Esophagus (tissue), 2 donors: ENCODE data around the gene MILR1. TPM values are rescaled to one million over a fixed set of nuclear protein-coding genes. Genes with fewer than 3 reads are reported as not detected.
"Not testable (repeated sequence)": the region's sequence is repeated elsewhere in the genome, so short reads cannot be mapped to it uniquely, and the experiment has no call there.

Source experiments
- H3K27ac ChIP-seq, 2 donors: one replicate each; pipeline ENCODE4 v1.5.1; 2013; ENCODE audit warnings: low read depth in 2 of 2, mild to moderate bottlenecking in 2 of 2, inconsistent platforms in 1 of 2, low read length in 1 of 2, moderate library complexity in 1 of 2
- H3K27me3 ChIP-seq, 2 donors: one replicate each; pipeline ENCODE4 v1.6.1; 2013; ENCODE audit warnings: low read length in 2 of 2, control low read depth in 1 of 2, mild to moderate bottlenecking in 1 of 2; ENCODE audit not compliant: insufficient read depth in 2 of 2, control insufficient read depth in 1 of 2
- H3K36me3 ChIP-seq, 2 donors: one replicate each; pipeline ENCODE4 v1.6.1; 2013; ENCODE audit warnings: low read length in 1 of 2; ENCODE audit not compliant: control insufficient read depth in 2 of 2, insufficient read depth in 2 of 2
- H3K4me1 ChIP-seq, 2 donors: one replicate each; pipeline ENCODE4 v1.6.1; 2013; ENCODE audit warnings: low read length in 1 of 2; ENCODE audit not compliant: control insufficient read depth in 2 of 2, insufficient read depth in 2 of 2
- H3K4me3 ChIP-seq, 2 donors: one replicate each; pipeline ENCODE4 v1.5.1; 2013; ENCODE audit warnings: low read length in 2 of 2, mild to moderate bottlenecking in 2 of 2, low read depth in 1 of 2, moderate library complexity in 1 of 2
- H3K9me3 ChIP-seq, 2 donors: one replicate each; pipeline ENCODE4 v1.6.1; 2013; ENCODE audit warnings: mild to moderate bottlenecking in 2 of 2, low read depth in 1 of 2, low read length in 1 of 2, moderate library complexity in 1 of 2; ENCODE audit not compliant: control insufficient read depth in 2 of 2, insufficient read depth in 1 of 2
- WGBS, 2 donors: extraction: QIAGEN DNeasy Blood & Tissue Kit; methylation state at CpG; one replicate each; pipeline ENCODE4 v1.1.7; 2013; 5-methylcytosine and 5-hydroxymethylcytosine counted together
- polyA plus RNA-seq, 2 donors: library from polyadenylated mRNA; stranded (reverse); fragments of 200-250 nt; gene quantifications; one replicate each; pipeline ENCODE4 v1.2.3, GENCODE V29; 2013
- donor health status: healthy with polysubstance abuse.
- donor health status: Bipolar disorder and iron deficiency.

Gene MILR1
- polyA plus RNA-seq, 2 donors = 0.51 to 0.79 TPM

DNA sequence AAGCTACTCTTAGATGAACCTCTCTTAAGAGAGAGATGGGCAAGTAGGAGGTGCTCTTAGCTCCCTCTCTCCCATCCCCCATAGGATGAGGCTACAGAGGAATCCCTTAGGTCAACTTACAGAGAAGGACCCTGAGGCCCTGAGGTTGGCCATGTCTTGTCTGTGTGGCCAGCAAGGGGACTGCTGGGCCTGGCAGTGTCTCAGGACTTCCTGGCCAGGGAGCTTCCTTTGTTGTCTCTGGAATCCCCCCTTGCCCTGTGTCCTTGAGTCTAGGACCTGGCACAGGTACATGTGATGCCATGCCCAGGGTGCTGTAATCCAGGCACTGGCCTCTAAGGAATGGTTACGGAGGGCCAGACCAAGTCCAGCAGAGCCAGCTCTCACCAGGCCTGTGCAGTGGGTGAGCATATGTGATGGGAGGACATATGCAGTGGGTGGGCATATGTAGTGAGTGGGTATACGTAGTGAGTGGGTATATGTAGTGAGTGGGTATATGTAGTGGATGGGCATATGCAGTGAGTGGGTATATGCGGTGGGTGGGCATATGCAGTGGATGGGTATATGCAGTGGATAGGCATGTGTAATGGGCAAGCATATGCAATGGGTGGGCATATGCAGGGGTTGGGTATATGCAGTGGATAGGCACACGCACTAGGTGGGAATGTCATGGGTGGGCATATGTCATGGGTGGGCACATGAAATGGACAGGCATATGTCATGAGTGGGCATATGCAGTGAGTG, 38.0 kb upstream of the MILR1 start:
- Histone ChIP-seq H3K36me3 (no peaks in the 10 kb centered on the region), H3K27me3 (no peaks in the 10 kb centered on the region), H3K4me1 (peaks cover 0 to 3% of the 10 kb centered on the region in 2 donors), H3K27ac (no peak overlapping the region), H3K4me3 (no peak overlapping the region), H3K9me3 (no peaks in the 10 kb centered on the region)
- 96% methylated on average over 4 of the region's 4 CpGs for WGBS, 2 donors

GRCh38 chr17:64411999-64412771, 36.7 kb upstream of the MILR1 start:
- H3K9me3 ChIP-seq = no peaks in the 10 kb centered on the region
- H3K36me3 ChIP-seq = no peaks in the 10 kb centered on the region

DNA sequence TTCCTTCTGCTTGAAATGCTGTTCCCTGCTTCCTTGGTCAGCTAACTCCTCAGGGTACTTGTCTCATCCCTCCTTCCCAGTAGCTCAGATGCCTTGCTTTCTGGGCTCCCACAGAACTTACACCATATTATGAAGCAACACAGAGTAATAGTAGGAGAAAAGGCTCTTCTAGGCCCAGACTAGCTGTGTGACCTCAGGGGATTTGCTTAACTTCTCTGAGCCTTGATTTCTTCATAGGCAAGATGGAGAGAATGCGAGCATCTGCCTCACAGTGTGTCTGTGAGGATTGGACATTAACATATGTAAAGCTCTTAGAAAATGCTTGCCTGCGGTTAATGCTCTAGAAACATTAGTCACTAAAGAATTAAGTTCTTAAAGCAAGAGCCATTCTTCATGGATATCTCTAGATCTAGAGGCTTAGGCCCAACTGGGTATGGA, 36.0 kb upstream of the MILR1 start:
- H3K27me3 ChIP-seq = no peaks in the 10 kb centered on the region
- peaks cover 0 to 3% of the 10 kb centered on the region in 2 donors for H3K4me1 ChIP-seq
- WGBS, 2 donors = 88 to 89% methylated on average over 2 of the region's 2 CpGs
- no peak overlapping the region for H3K4me3 ChIP-seq
- no peaks in the 10 kb centered on the region for H3K36me3 ChIP-seq
- no peaks in the 10 kb centered on the region for H3K9me3 ChIP-seq
- no peak overlapping the region for H3K27ac ChIP-seq

More at GRCh38 chr17:64411999-64412771, 36.7 kb upstream of the MILR1 start:
- peak overlapping the region; percentile 14 to 33 for H3K27ac ChIP-seq
- H3K4me1 ChIP-seq = peaks cover 0 to 3% of the 10 kb centered on the region in 2 donors
- no peak overlapping the region for H3K4me3 ChIP-seq
- WGBS, 2 donors = 44 to 52% methylated on average over 24 of the region's 24 CpGs
- no peaks in the 10 kb centered on the region for H3K27me3 ChIP-seq

GRCh38 chr17:64413513-64413912, 35.4 kb upstream of the MILR1 start:
- Histone ChIP-seq H3K4me1 (peaks cover 0 to 3% of the 10 kb centered on the region in 2 donors), H3K27me3 (no peaks in the 10 kb centered on the region), H3K9me3 (no peaks in the 10 kb centered on the region), H3K4me3 (no peak overlapping the region), H3K27ac (no peak overlapping the region), H3K36me3 (no peaks in the 10 kb centered on the region)
- WGBS, 2 donors = 67 to 69% methylated on average over 4 of the region's 4 CpGs

- Histone ChIP-seq H3K36me3 (no peaks in the 10 kb centered on the region), H3K27me3 (no peaks in the 10 kb centered on the region), H3K4me3 (no peak overlapping the region), H3K4me1 (no peaks in the 10 kb centered on the region), H3K27ac (no peak overlapping the region), H3K9me3 (no peaks in the 10 kb centered on the region)
- 35 to 38% methylated on average over 19 of the region's 19 CpGs for WGBS, 2 donors
Observed at GRCh38 chr17:64418506-64419339, 30.2 kb upstream of the MILR1 start.

DNA sequence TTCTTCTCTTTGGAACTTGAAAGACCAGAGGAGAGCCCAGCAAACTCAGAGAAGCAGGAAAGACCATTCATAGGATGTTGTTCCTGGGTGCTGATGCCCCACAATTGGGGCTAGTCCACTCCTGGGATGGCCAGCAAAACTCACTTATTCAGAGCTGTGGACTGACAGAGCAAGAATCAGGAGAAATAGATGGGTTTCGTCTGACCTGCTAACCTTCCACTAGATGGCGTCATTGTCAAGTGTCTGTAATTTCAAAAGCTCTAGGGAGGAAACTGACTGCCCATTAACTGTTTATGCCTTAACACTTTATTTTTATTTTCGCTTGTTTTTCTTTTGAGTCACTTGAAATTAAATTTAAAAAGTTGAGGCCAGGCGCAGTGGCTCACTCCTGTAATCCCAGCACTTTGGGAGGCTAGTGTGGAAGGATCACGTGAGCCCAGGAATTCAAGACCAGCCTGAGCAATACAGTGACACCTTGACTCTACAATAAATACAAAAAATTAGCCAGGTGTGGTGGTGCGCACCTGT, 28.7 kb upstream of the MILR1 start:
- no peaks in the 10 kb centered on the region for H3K36me3 ChIP-seq
- H3K4me3 ChIP-seq = no peak overlapping the region
- H3K27me3 ChIP-seq = no peaks in the 10 kb centered on the region
- H3K27ac ChIP-seq = no peak overlapping the region
- WGBS, 2 donors = 32 to 35% methylated on average over 6 of the region's 6 CpGs
- H3K9me3 ChIP-seq = no peaks in the 10 kb centered on the region
- H3K4me1 ChIP-seq = no peaks in the 10 kb centered on the region

DNA sequence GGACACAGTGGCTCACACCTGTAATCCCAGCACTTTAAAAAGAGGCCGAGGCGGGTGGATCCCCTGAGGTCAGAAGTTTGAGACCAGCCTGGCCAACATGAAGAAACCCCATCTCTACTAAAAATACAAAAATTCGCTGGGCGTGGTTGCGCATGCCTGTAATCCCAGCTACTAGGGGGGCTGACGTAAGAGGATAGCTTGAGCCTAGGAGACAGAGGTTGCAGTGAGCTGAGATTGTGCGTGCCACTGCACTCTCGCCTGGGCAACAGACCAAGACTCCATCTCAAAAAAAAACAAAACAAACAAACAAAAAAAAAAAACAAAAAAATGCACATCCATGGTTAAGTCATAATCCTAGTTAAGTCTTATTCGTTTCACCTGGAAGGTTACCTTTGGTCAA, 26.8 kb upstream of the MILR1 start:
- H3K36me3 ChIP-seq = not testable (repeated sequence)

DNA sequence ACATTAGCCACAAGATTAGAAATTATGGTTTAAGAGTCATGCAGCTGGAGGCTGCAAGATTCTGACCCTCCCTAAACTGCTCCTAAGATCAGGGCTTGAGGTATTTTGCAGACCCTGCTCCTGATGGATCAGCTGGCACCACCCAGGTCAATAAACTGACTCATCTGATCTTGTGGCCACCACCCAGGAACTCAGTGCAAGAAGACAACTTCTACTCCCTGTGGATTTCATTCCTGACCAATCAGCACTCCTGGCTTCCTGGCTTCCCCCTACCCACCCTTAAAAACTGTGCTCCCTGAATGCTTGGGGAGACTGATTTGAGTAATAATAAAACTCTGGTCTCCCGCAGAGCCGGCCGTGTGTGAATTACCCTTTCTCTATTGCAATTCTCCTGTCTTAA, 25.0 kb upstream of the MILR1 start:
- Histone ChIP-seq H3K4me3 (no peak overlapping the region), H3K9me3 (no peaks in the 10 kb centered on the region), H3K27ac (no peak overlapping the region), H3K36me3 (no peaks in the 10 kb centered on the region), H3K27me3 (peaks cover 0 to 3% of the 10 kb centered on the region in 2 donors), H3K4me1 (no peaks in the 10 kb centered on the region)
- 78 to 83% methylated on average over 3 of the region's 3 CpGs for WGBS, 2 donors

More for the DNA sequence above, 26.8 kb upstream of the MILR1 start:
- WGBS, 2 donors = 87 to 89% methylated on average over 9 of the region's 9 CpGs
- H3K27me3 ChIP-seq, H3K4me1 ChIP-seq, H3K27ac ChIP-seq, H3K9me3 ChIP-seq, H3K4me3 ChIP-seq: not testable (repeated sequence)

- 78 to 80% methylated on average over 1 of the region's 1 CpG for WGBS, 2 donors
- H3K27ac ChIP-seq = no peak overlapping the region
- H3K4me1 ChIP-seq = no peaks in the 10 kb centered on the region
- H3K9me3 ChIP-seq = no peaks in the 10 kb centered on the region
- peaks cover 3% of the 10 kb centered on the region in 2 donors for H3K27me3 ChIP-seq
- H3K4me3 ChIP-seq = no peak overlapping the region
- H3K36me3 ChIP-seq = no peaks in the 10 kb centered on the region
Observed at GRCh38 chr17:64424324-64424849, 24.5 kb upstream of the MILR1 start.
